HFF-Myc (cell line): ENCODE results near the gene IWS1.

Source experiments
- DNase-seq: peaks from one replicate; pipeline ENCODE4 v3.0.0-alpha.2; 2011; ENCODE audit warnings: low read depth; ENCODE audit errors: extremely low read depth
- H3K4me3 ChIP-seq: replicated peaks from 2 replicates; pipeline ENCODE4 v1.5.1; 2011; ENCODE audit warnings: low read depth, mild to moderate bottlenecking, control low read depth, low read length
- TF ChIP-seq, protein P1 (sequence below): IDR thresholded peaks from 2 replicates; pipeline ENCODE4 v1.5.1; 2012; ENCODE audit warnings: mild to moderate bottlenecking, low read depth, low read length, control low read depth; ENCODE audit errors: missing control alignments

Gene IWS1

DNA sequence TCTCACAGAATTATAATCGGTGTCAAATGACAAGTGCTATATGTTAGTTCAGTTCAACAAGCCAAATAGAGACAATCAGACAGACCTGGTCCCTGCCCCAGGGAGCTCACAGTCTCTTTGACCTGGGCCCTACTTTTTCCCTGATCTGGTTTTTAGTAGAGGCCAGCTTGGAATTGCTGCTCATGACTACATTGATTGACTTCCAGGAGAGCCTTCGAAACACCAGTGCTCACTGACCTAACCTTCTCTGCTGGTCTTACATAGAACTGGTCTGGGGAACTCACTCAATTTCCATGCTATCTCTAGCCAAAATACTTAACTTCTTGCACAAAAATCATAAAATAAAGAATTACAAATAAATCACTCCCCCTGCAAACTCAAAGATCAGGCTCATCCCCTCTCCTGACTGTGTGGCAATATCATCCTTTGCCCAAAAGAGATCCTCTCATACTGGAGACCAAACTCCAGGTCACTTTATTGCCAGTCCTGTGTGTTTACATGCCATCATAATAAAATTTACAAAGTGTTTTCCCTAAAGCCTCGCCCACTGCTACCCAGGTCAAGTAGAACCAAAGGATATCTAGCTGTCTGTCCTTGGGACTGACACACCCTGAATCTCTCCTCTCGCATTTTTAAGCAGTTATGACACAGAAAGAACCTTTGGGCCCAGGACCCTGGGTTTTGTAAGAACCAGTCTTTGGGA lies 54.9 kb downstream of the IWS1 start:
- TF ChIP-seq, protein P1, sequence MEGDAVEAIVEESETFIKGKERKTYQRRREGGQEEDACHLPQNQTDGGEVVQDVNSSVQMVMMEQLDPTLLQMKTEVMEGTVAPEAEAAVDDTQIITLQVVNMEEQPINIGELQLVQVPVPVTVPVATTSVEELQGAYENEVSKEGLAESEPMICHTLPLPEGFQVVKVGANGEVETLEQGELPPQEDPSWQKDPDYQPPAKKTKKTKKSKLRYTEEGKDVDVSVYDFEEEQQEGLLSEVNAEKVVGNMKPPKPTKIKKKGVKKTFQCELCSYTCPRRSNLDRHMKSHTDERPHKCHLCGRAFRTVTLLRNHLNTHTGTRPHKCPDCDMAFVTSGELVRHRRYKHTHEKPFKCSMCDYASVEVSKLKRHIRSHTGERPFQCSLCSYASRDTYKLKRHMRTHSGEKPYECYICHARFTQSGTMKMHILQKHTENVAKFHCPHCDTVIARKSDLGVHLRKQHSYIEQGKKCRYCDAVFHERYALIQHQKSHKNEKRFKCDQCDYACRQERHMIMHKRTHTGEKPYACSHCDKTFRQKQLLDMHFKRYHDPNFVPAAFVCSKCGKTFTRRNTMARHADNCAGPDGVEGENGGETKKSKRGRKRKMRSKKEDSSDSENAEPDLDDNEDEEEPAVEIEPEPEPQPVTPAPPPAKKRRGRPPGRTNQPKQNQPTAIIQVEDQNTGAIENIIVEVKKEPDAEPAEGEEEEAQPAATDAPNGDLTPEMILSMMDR = no peak
- DNase-seq = no peak
- no peak overlapping the region for H3K4me3 ChIP-seq

DNA sequence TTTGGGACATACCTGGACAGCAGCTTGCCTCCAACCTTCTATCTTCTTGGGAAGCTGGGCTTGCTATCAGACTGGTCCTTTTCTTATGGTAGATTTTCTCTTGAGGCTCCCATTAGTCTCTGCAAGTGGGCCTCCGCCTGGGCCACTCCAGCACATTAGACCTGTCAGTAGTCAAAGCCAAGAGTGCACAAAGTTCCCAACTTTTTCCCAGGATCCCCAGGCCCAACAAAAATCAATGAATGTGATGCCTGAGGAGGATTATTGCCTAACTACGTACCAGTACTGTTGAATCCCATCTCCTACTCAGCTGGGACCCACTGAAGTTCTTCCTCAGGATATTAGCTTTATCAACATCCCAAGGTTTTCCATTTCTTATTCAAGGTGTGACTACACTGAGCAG lies 56.3 kb downstream of the IWS1 start:
- H3K4me3 ChIP-seq = no peak overlapping the region
- TF ChIP-seq, protein P1 = no peak
- no peak for DNase-seq

GRCh38 chr2:127469051-127469450 lies 57.2 kb downstream of the IWS1 start:
- DNase-seq = no peak
- TF ChIP-seq, protein P1 = no peak
- H3K4me3 ChIP-seq = no peak overlapping the region

- H3K4me3 ChIP-seq = no peak overlapping the region
- DNase-seq = no peak
- TF ChIP-seq, protein P1 = no peak
These were observed 61.0 kb downstream of the IWS1 start for GRCh38 chr2:127465258-127465657.

DNA sequence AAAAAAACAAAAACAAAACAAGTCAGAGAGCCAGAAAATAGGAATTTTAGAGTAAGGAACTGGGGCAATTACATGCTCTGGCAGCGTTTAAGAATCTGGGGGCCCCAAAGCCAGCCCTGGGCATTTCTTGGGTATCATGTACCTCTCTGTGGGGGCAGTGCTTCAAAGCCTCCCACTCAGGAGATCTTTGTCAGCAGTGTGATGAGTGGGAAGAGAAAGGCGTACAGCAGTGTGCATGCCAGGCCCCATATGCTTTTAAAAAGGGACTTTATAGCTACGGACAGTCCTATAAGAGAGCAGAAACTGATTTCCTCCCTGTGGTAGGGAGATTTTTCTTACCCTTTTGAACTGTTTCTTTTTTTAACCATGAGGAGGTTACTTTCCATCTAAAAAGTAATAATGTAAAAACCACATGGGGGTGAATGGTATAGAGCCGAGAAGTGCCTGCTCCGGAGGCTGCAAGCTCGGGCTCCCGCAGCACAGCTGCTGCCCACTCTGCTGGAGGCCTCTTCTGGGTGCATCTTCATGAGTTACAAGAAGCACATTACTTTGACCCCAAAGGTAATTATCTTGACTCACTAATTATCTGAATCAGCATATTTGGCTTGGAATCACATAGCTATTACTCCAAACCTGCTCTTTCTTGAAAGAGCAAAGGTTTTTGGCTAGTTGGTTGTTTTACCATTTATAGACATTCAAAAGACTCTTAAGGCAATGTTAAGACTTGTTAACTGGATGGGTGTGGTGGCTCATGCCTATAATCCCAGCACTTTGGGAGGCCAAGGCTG lies 61.6 kb downstream of the IWS1 start:
- TF ChIP-seq, protein P1 = no peak
- H3K4me3 ChIP-seq = no peak overlapping the region
- DNase-seq = no peak

DNA sequence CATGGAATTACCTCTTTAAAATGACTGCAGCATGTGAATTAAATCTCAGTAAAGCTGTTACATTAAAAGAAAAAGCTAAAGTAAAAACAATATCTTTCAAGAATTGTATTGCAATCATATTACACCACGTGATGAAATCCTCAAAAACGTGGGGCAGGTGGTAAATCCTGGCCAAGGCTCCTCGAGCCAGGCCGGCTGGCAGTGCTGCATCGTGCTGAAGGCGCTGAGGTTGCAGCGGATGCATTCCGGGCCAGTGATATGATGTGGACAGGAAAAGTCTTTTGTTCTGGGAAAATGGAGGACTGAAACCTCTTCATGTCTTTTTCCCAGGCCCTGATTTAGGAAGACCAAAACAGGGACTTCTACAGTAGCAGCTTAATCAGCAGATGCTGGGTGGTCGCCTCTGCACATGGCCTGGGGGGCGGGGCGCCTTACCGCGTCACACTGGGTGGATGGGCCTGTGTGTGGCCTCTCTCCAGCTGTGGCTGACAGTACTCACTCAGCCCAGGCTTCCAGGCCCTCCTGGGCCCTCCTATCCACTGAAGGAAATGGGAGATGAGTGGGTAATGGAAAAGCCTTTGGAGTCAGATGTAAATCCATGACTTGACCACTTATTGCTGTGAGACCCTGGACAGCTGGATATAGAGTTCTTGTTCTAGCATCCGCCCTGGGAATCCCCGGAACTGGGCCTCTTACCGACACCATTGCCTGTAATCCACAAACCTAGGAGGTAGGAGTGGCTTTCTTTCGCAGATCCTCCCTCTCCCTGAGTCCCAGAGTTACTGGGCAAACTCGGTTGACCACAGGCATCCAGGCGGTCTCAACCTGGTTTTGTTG lies 62.9 kb downstream of the IWS1 start:
- DNase-seq = no peak
- TF ChIP-seq, protein P1 = no peak
- H3K4me3 ChIP-seq = no peak overlapping the region
